SIG-M5 treated with dmso at 0.1 percent for 504 hours (cell line): Measurements from ENCODE around the gene DCN.

Source experiments
- DNase-seq: peaks from one replicate; lab custom pipeline; 2025; ENCODE audit not compliant: unreplicated experiment; lab: John Stamatoyannopoulos, UW

DCN gene

GRCh38 chr12:91140026-91140931 lies 42.3 kb downstream of the DCN start:
- no peak for DNase-seq

DNA sequence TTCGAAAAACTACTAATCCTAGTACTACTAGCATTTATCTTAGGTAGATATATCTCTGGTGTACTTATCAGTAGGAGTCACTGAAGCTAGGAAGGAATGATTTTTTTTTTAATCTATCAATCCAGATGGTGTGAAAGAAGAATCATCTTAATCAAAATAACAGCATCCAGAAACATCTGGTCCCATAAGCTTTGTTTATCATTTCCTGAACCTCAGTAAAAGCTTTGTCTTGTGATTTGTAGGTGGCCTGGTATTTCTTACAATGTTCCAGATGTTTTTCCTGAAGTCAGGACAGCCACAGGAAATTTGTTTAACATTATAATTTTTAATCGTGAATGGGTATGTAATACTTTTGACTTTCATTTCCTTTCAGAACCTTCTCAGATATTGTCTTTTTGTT lies 43.3 kb downstream of the DCN start:
- DNase-seq: no peak

DNA sequence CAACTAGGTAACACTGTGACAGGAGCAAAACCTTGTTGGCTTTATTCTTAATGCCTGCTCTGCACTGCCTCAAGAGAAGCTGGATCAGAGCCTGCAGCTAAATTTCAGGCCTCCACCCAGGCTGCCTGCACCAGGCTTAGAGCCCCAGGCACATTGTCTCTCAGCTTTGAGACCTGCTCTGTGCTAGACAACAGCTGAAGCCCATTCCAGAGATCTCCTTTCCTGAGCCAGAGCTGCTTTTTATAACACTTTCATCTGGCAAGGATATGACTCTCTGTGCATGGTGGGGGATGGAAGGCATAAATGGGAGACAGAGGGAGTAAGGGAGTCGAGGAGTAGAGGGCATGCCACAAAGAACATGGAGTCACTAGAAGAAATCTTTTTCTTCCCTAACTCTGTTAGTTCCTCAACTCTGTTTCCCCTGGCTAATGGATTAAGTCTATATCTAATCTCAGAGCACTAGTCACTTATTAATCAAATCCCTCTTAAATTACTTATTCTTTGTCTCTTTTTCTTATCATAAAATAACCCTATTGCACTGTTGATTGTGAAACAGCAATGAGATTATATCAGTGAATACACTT lies 44.2 kb downstream of the DCN start:
- no peak for DNase-seq

DNA sequence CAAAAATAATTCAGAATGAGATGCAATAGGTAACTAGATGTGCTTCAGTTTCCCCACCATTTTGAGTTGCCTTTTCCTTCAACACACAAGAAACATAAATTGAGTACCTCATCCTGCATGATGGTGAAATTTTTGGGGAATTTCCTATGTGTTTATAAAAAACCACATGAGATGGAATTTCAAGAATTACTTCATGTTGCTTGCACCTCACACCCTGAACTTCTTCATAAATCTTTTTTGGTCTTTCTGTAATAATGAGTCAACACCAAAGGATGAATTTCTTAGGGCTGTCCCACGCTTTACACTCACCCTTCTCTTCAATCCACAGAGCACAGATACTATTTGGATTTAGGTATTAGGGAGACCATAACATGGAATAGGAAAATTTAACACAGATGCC lies 48.7 kb downstream of the DCN start:
- no peak for DNase-seq

GRCh38 chr12:91129662-91130362 lies 52.8 kb downstream of the DCN start:
- DNase-seq: no peak

GRCh38 chr12:91127751-91128150 lies 54.9 kb downstream of the DCN start:
- DNase-seq: no peak

DNA sequence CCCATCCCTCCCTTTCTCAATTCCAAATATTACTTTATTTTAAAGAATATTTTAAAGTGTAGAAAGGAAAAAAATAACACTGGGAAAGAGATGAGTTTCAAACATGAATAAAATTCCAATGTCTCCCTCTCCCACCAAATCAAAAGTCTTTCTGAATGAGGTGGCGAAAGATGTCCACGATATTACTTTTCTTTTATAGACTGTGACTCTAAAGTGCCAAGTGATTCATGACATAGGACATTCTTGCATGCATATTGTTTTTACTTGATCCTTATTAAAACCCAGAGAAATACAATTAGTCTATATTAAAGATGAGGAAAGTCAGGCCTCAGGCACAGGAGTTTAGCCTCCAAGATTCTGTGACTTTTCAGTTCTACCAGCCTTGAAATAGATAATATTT lies 55.3 kb downstream of the DCN start:
- DNase-seq: no peak

DNA sequence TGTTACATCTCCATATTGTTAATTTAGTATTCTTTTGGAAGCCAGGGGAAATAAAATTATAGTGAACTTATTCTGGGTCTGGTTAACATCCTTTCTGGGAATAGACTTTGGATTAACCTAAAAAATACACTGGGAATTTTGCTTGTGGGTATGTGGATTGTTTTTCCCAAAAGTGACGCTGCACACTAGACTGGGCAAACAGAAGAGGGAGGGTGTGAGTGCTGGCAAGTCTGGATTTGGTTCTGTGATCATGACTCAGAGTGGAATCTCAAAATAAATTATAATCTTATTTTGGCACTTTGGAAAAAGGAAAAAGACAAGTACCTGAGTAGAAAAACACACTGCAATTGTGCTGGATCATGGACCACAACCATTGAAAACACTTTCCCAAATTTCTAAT lies 56.1 kb downstream of the DCN start:
- no peak for DNase-seq

- no peak for DNase-seq
Measured at GRCh38 chr12:91123236-91123916, 59.2 kb downstream of the DCN start.

DNA sequence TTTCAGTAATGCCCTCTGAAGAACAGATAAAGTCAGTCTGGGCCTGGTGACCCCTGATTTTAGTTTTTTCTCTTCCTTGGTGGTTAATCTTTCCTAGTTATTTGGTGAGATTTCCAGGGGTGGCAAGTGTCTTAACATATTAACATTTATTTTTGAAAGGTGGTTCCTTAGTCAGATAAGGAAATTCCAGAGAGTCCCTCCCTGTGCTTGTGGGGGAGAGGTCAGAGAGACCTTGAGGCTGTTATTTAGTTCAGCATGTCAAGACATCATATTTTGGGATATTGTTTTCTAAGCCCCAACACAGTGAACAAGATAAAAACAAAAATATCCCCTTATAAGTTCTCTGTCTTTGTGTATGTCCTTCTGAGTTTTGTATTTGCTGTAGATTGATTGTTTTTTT lies 61.8 kb downstream of the DCN start:
- no peak for DNase-seq

- no peak for DNase-seq
Measured at GRCh38 chr12:91119089-91119488, 63.5 kb downstream of the DCN start.

DNA sequence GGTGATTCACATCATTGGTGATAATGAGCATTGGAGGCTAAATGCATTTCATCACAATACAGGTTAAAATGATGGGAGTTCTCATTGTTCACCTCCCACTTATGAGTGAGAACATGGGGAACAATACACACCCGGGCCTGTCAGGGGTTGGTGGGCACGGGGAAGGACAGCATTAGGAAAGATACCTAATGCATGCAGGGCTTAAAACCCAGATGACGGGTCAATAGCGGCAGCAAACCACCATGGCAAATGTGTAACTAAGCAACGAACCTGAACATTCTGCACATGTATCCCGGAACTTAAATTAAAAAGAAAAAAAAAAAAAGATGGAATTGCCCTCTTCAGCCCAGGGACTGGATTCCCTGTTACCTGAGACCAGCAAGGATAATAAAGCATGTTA lies 69.0 kb downstream of the DCN start:
- DNase-seq: no peak

GRCh38 chr12:91111366-91112325 lies 71.0 kb downstream of the DCN start, which contains the start of gene LUM:
TSS of gene LUM (minus strand) at chr12:91111494. CDS start at chr12:91108979, 2,515 bp downstream.
- DNase-seq: no peak

GRCh38 chr12:91110311-91110924 lies 72.2 kb downstream of the DCN start:
- DNase-seq: no peak

DNA sequence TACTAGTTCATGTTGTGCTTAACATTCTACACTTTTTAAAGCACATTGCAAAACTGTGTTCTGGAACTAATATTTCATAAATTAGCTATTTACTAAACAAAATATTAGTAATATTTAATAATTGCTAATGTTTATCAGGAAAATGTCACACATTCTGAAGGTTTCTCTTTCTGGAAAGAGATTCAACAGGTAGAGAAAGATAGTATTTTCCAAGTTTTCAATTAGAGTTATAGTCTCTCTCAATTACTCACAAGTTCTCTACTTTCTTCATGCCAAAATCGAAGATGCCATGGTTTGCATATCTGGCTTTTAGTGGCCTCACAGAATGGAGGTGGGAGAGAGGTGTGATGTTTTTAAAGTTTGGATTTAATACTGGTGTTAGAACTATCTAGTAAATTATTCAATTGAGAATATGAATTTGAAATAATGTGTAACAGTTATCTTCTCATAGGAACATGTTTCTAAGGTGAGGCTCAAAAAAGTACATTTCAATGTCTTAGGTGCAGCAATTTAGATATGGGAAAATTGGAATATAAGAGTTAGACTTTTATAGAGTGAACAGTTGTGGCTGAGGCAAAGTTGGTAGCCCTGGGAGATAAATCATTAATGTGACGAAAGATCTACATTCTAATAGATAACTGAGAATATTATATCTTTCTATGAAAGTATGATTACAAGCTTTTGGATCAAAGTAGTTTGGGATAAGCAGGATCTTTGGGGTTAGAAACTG lies 72.9 kb downstream of the DCN start:
- DNase-seq: no peak

- DNase-seq: peak; percentile 32
Measured at GRCh38 chr12:91109148-91109564, 73.5 kb downstream of the DCN start.

- no peak for DNase-seq
Measured at GRCh38 chr12:91108196-91108755, 74.3 kb downstream of the DCN start.

DNA sequence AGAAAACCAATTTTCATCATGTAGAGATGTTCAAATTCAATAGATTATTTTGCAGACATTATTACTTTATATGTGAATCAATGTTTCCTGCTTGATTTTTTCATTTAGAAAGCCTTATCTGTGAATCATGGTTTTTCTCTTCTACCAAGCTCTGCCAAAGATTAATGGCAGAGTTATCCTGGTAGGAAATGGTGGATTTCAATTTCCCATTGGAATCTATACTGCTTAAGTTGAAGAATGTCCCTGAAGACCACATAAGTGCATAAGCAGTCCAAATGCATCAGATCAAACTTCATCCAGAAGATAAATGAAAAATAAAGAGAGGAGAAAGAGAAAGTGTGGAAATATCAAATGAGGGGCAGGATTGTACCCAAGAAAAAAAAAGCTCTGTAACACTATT lies 76.3 kb downstream of the DCN start:
- no peak for DNase-seq

GRCh38 chr12:91105807-91106206 lies 76.8 kb downstream of the DCN start:
- no peak for DNase-seq
